Cardiac fibroblast (primary cell): ENCODE results near the gene MSH4.

ENCODE experiments used
- DNase-seq, 2 donors: peaks; one replicate each; pipeline versions ENCODE4 v3.0.0 to v3.0.0-alpha.2; 2010; ENCODE audit warnings: low read depth in 2 of 2
- H3K4me3 ChIP-seq, 2 donors: replicated peaks in 1 of 2; 1 replicate in 1 of 2; 2 replicates in 1 of 2; pipeline ENCODE4 v1.5.1; 2011; ENCODE audit warnings: low read depth in 2 of 2, low read length in 2 of 2, mild to moderate bottlenecking in 2 of 2, moderate library complexity in 1 of 2
- TF ChIP-seq, protein P1 (sequence below): IDR thresholded peaks from one replicate; pipeline ENCODE4 v1.5.1; 2011; ENCODE audit warnings: low read depth, mild to moderate bottlenecking, low read length, inconsistent platforms

Gene MSH4

DNA sequence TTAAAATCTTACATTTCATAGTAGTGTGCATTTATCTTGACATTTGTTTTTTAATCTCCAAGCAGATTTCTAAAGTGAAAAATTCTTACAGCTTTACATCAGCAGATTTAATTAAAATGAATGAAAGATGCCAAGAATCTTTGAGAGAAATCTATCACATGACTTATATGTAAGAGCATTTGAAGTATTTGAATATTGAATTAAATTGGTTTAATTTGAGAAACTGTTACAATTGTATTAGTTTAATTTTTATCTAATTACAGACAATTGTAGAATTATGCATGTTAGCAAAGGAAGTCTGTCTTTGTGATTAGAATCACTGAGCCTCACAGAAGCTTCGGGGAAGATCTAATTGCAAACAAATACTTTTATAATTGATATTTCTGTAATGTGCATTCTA lies 83.3 kb downstream of the MSH4 start:
- no peak for DNase-seq
- H3K4me3 ChIP-seq = no peak overlapping the region
- TF ChIP-seq, protein P1, sequence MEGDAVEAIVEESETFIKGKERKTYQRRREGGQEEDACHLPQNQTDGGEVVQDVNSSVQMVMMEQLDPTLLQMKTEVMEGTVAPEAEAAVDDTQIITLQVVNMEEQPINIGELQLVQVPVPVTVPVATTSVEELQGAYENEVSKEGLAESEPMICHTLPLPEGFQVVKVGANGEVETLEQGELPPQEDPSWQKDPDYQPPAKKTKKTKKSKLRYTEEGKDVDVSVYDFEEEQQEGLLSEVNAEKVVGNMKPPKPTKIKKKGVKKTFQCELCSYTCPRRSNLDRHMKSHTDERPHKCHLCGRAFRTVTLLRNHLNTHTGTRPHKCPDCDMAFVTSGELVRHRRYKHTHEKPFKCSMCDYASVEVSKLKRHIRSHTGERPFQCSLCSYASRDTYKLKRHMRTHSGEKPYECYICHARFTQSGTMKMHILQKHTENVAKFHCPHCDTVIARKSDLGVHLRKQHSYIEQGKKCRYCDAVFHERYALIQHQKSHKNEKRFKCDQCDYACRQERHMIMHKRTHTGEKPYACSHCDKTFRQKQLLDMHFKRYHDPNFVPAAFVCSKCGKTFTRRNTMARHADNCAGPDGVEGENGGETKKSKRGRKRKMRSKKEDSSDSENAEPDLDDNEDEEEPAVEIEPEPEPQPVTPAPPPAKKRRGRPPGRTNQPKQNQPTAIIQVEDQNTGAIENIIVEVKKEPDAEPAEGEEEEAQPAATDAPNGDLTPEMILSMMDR = no peak

GRCh38 chr1:75884437-75884836 lies 87.8 kb downstream of the MSH4 start:
- no peak overlapping the region for H3K4me3 ChIP-seq
- TF ChIP-seq, protein P1 = no peak
- DNase-seq = no peak

DNA sequence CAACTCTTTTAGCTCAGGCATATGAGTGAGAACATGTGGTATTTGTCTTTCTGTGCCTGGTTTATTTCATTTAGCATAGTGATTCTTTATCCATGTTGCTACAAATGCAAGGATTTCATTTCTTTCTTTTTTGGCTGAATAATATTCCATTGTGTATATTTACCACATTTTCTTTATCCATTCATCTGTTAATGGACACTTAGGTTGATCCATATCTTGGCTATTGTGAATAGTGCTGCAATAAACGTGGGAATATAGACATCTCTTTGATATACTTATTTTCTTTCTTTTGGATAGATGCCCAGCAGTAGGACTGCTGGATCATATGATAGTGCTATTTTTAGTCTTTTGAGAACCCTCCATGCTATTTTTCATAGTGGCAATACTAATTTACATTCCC lies 104.7 kb downstream of the MSH4 start:
- no peak overlapping the region for H3K4me3 ChIP-seq
- TF ChIP-seq, protein P1 = no peak
- DNase-seq = no peak

DNA sequence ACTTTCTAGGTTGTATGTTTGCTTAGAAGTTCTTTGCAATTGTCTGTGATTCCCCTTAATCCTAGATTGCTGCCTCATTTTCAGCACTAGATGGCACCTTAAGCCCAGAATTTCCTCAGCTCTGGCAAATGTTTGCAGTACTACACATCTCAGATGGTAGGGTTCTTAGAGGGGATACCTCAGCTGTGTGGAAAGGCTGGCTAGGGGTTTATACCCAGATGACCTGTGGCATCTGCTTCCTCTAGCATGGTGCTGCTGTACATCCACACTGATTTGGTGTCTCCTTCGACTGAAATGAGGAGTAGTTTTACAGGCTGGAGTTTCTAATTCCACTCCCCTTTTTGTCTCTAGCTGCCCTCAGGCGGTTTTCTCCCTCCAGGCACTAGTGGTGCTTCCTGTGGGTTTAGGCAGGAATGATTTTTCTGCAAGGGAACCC lies 112.1 kb downstream of the MSH4 start:
- DNase-seq = peak; percentile 44 to 68
- TF ChIP-seq, protein P1 = peak; percentile 22
- H3K4me3 ChIP-seq = no peak overlapping the region

GRCh38 chr1:75916834-75917233 lies 120.2 kb downstream of the MSH4 start:
- no peak for DNase-seq
- no peak overlapping the region for H3K4me3 ChIP-seq
- TF ChIP-seq, protein P1 = no peak

DNA sequence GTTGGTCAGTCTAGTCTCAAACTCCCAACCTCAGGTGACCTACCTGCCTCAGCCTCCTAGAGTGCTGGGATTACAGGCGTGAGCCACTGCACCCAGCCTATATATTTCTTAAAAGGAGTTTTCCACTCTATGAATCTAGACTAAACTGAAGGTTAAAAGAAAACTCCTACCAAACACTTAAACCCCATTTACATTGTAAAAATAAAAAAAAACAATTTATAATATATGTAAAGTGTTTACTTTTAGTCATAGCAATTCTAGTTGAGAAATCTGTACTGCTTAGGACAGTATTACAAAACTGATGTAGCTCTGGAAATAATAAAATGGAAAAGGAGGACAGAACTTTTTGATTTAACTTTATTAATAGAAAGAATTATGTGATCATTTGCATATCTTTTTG lies 126.0 kb downstream of the MSH4 start:
- no peak for DNase-seq
- TF ChIP-seq, protein P1 = no peak
- H3K4me3 ChIP-seq = no peak overlapping the region

- H3K4me3 ChIP-seq = no peak within 1 kb of the TSS
- no peak for DNase-seq
- TF ChIP-seq, protein P1 = no peak
Observed at GRCh38 chr1:75932304-75932703, 135.6 kb downstream of the MSH4 start, which contains the start of gene ASB17. Gene ASB17, minus strand, starts transcription at chr1:75932404. Its CDS starts 113 bp downstream, at chr1:75932291.
